Gastrocnemius medialis (tissue), 4 donors: Measurements from ENCODE around the gene TMPO. TPM values are rescaled to one million over a fixed set of nuclear protein-coding genes. Genes with fewer than 3 reads are reported as not detected.
"Not testable (repeated sequence)": the region's sequence is repeated elsewhere in the genome, so short reads cannot be mapped to it uniquely, and the experiment has no call there.

ENCODE experiments used
- ATAC-seq, 2 donors: fragments of 150-250 bp; one replicate each; pipeline ENCODE4 v1.9.1; 2016
- DNase-seq, 2 donors: peaks; one replicate each; pipeline ENCODE4 v3.0.0-alpha.2; 2019
- H3K27ac ChIP-seq, 4 donors: fragments of 200-600 bp; sonication (generic); 1 replicate in 1 of 4; 2 replicates in 3 of 4; pipeline ENCODE4 v1.5.1; 2016 to 2018; ENCODE audit warnings: mild to moderate bottlenecking in 2 of 4, moderate library complexity in 1 of 4
- H3K27me3 ChIP-seq, 3 donors: fragments of 200-600 bp; sonication (generic) in 2 of 3; 1 replicate in 1 of 3; 2 replicates in 2 of 3; pipeline versions ENCODE4 v1.5.1 to v1.6.0; 2016 to 2019; ENCODE audit warnings: mild to moderate bottlenecking in 1 of 3, moderate library complexity in 1 of 3
- H3K36me3 ChIP-seq, 2 donors: fragments of 200-600 bp; sonication (generic) in 1 of 2; one replicate each; pipeline ENCODE4 v1.5.1; 2017 to 2018
- H3K4me1 ChIP-seq, 2 donors: fragments of 200-600 bp; sonication (generic) in 1 of 2; one replicate each; pipeline ENCODE4 v1.5.1; 2016 to 2017; ENCODE audit warnings: mild to moderate bottlenecking in 2 of 2
- H3K4me3 ChIP-seq, 4 donors: fragments of 200-600 bp; sonication (generic) in 3 of 4; 1 replicate in 1 of 4; 2 replicates in 3 of 4; pipeline ENCODE4 v1.5.1; 2016 to 2019; ENCODE audit warnings: mild to moderate bottlenecking in 2 of 4
- H3K9me3 ChIP-seq, 3 donors: fragments of 200-600 bp; sonication (generic) in 2 of 3; 1 replicate in 1 of 3; 2 replicates in 2 of 3; pipeline ENCODE4 v1.5.1; 2016 to 2019
- POLR2A ChIP-seq, 2 donors: fragments of 450-650 bp; IDR thresholded peaks; one replicate each; pipeline ENCODE4 v1.6.1; 2017; ENCODE audit warnings: antibody characterized with exemption in 2 of 2, mild to moderate bottlenecking in 2 of 2, moderate library complexity in 2 of 2
- in situ Hi-C, 4 donors: fragments of 200-750 bp; cut with MboI; loops; one replicate each; pipeline versions ENCODE4 v1.15.0 to v1.8.0; 2017; ENCODE audit warnings: low sequenced_read_pairs in 4 of 4
- intact Hi-C: fragments of 100-400 bp; cut with DNase I; formaldehyde crosslinking; loops from one replicate; pipeline ENCODE4 v1.15.1; 2023; ENCODE audit warnings: low total_unique reads
- total RNA-seq, 4 donors: library from RNA; depleted of rRNA; stranded (reverse); fragments of >200 nt; gene quantifications; one replicate each; pipeline versions ENCODE4 v1.1.0 to v1.2.3, GENCODE V29; 2016
- TF ChIP-seq, protein P1 (sequence below), 5 experiments: fragments of 450-650 bp in 3 of 5; fragments of 200-600 bp in 2 of 5; sonication (generic) in 2 of 5; IDR thresholded peaks in 4 of 5; conservative IDR thresholded peaks in 1 of 5; 1 replicate in 4 of 5; 2 replicates in 1 of 5; pipeline ENCODE4 v1.5.1; 2016 to 2019; ENCODE audit warnings: antibody characterized with exemption in 5 of 5, mild to moderate bottlenecking in 3 of 5, moderate library complexity in 3 of 5

TMPO gene
- total RNA-seq, 4 donors from 2014 or later, result 12.2 to 16.5 (median 14.2) TPM

GRCh38 chr12:98561846-98562245 is 46.5 kb downstream of the TMPO start:
- in situ Hi-C loops (loop anchor here in 2 of 4 donors (25.0 kb wide), 2 partner anchors 100 to 425 kb away; no protein-coding TSS in a partner anchor), intact Hi-C loops (no loop called here)
- ATAC-seq, result no peak

DNA sequence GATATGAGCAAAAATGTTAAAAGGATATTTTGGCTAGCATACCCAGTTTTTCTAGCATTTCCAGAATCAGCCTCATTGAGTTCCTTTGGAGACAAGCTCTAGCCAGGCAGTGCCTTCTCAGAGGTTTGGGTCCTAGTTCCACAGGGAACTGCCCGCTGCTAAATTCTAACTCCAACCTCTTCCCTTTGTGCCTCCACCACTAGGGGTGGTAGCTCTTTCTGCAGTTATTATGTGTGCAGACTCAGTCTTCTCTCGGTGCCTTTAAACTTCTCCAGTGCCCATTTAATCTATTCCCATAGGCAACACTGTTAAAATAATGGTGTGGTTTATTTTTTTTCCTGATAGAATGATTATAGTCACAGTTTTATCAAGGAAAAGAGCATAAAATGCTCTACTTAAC is 56.6 kb downstream of the TMPO start:
- Histone ChIP-seq H3K36me3 (no peaks in the 10 kb centered on the region), H3K27ac (no peak overlapping the region), H3K4me1 (peaks cover 0 to 4% of the 10 kb centered on the region in 2 donors), H3K4me3 (no peak overlapping the region), H3K9me3 (no peaks in the 10 kb centered on the region), H3K27me3 (no peaks in the 10 kb centered on the region)
- intact Hi-C loops (no loop called here), in situ Hi-C loops (loop anchor here in 2 of 4 donors (25.0 kb wide), 2 partner anchors 90 to 415 kb away; no protein-coding TSS in a partner anchor)
- ATAC-seq, result no peak
- no peak for DNase-seq
- TF ChIP-seq, protein P1, sequence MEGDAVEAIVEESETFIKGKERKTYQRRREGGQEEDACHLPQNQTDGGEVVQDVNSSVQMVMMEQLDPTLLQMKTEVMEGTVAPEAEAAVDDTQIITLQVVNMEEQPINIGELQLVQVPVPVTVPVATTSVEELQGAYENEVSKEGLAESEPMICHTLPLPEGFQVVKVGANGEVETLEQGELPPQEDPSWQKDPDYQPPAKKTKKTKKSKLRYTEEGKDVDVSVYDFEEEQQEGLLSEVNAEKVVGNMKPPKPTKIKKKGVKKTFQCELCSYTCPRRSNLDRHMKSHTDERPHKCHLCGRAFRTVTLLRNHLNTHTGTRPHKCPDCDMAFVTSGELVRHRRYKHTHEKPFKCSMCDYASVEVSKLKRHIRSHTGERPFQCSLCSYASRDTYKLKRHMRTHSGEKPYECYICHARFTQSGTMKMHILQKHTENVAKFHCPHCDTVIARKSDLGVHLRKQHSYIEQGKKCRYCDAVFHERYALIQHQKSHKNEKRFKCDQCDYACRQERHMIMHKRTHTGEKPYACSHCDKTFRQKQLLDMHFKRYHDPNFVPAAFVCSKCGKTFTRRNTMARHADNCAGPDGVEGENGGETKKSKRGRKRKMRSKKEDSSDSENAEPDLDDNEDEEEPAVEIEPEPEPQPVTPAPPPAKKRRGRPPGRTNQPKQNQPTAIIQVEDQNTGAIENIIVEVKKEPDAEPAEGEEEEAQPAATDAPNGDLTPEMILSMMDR (IDR thresholded peaks at IDR 0.05 in 4 of 5, conservative IDR thresholded peaks at IDR 0.05 in 1 of 5), result no peak
- TF ChIP-seq POLR2A (IDR thresholded peaks at IDR 0.05), result no peak

More at GRCh38 chr12:98561846-98562245, 46.5 kb downstream of the TMPO start:
- H3K4me3 ChIP-seq, result no peak overlapping the region
- H3K4me1 ChIP-seq, result no peaks in the 10 kb centered on the region
- H3K27me3 ChIP-seq, result no peaks in the 10 kb centered on the region
- peaks cover 0 to 4% (median 0%) of the 10 kb centered on the region in 3 donors for H3K9me3 ChIP-seq
- TF ChIP-seq, protein P1 (IDR thresholded peaks at IDR 0.05 in 4 of 5, conservative IDR thresholded peaks at IDR 0.05 in 1 of 5), result no peak
- TF ChIP-seq POLR2A (IDR thresholded peaks at IDR 0.05), result no peak
- no peak overlapping the region for H3K27ac ChIP-seq
- H3K36me3 ChIP-seq, result no peaks in the 10 kb centered on the region
- no peak for DNase-seq

DNA sequence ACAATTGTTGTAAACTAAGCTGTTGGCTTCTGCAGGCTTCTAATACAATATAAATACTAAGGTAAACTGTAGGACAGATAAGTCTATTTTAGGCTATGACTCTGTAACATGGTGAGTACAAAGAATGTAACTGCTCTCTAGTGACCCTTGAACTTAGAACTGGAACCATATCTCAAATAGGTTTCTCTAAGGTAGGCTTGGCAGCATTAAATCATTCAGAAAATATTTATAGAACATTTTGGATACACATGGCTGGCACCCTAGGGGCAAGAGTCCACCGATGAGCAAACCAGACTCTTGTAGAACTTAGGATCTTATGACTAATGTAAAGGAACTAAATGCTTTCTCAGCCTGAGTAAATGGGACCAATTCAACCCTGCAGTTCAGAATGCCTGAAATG is 58.7 kb downstream of the TMPO start:
- ATAC-seq (no peak), DNase-seq (no peak)
- intact Hi-C loops, result no loop called here
- Histone ChIP-seq H3K36me3 (no peaks in the 10 kb centered on the region), H3K27me3 (no peaks in the 10 kb centered on the region), H3K4me1 (peaks cover 0 to 4% of the 10 kb centered on the region in 2 donors), H3K4me3 (no peak overlapping the region), H3K27ac (no peak overlapping the region), H3K9me3 (no peaks in the 10 kb centered on the region)
- TF ChIP-seq, protein P1 (IDR thresholded peaks at IDR 0.05 in 4 of 5, conservative IDR thresholded peaks at IDR 0.05 in 1 of 5), result no peak
- TF ChIP-seq POLR2A (IDR thresholded peaks at IDR 0.05), result no peak
- in situ Hi-C loops, result loop anchor here in 2 of 4 donors (25.0 kb wide), 2 partner anchors 88 to 413 kb away; no protein-coding TSS in a partner anchor

GRCh38 chr12:98575013-98575412 is 59.6 kb downstream of the TMPO start:
- DNase-seq, result no peak
- no peaks in the 10 kb centered on the region for H3K36me3 ChIP-seq
- no peaks in the 10 kb centered on the region for H3K27me3 ChIP-seq
- TF ChIP-seq, protein P1 (IDR thresholded peaks at IDR 0.05 in 4 of 5, conservative IDR thresholded peaks at IDR 0.05 in 1 of 5), result no peak
- TF ChIP-seq POLR2A (IDR thresholded peaks at IDR 0.05), result no peak
- no peak overlapping the region for H3K4me3 ChIP-seq
- H3K9me3 ChIP-seq, result no peaks in the 10 kb centered on the region
- intact Hi-C loops (no loop called here), in situ Hi-C loops (no loop called here)
- ATAC-seq, result no peak
- peaks cover 0 to 4% of the 10 kb centered on the region in 2 donors for H3K4me1 ChIP-seq
- no peak overlapping the region for H3K27ac ChIP-seq

GRCh38 chr12:98576795-98577194 is 61.4 kb downstream of the TMPO start:
- ATAC-seq, H3K36me3 ChIP-seq, DNase-seq, in situ Hi-C loops, H3K4me3 ChIP-seq, H3K27ac ChIP-seq, H3K9me3 ChIP-seq, H3K4me1 ChIP-seq, H3K27me3 ChIP-seq, intact Hi-C loops: not testable (repeated sequence)
